ENCODE results near the gene ATF6. TPM values are rescaled to one million over a fixed set of nuclear protein-coding genes. Genes with fewer than 3 reads are reported as not detected.
"Not testable (repeated sequence)": the region's sequence is repeated elsewhere in the genome, so short reads cannot be mapped to it uniquely, and the experiment has no call there.

ATF6 gene
- total RNA-seq, 2 experiments from 2014 or later = 20.8 to 23.0 TPM

GRCh38 chr1:161816201-161816600 lies 50.1 kb downstream of the ATF6 start:
- Mint-ChIP-seq H3K4me3 (no peak overlapping the region), H3K27me3 (no peaks in the 10 kb centered on the region), H3K4me1 (ENCODE audit: low read depth) (no peaks in the 10 kb centered on the region), H3K36me3 (peaks cover 31% of the 10 kb centered on the region), H3K9me3 (no peaks in the 10 kb centered on the region), H3K27ac (no peak overlapping the region)
- DNase-seq = no peak
- CTCF ChIA-PET = interaction anchor here (1.2 kb wide), 1 partner anchor 24 kb away, joined by 3 read pairs; no protein-coding TSS in a partner anchor
- POLR2A ChIA-PET = no interaction called here
- intact Hi-C loops (cut with micrococcal nuclease) = no loop called here

GRCh38 chr1:161817176-161817730 lies 51.1 kb downstream of the ATF6 start:
- Mint-ChIP-seq H3K4me3 (no peak overlapping the region), H3K27ac (no peak overlapping the region), H3K27me3 (no peaks in the 10 kb centered on the region), H3K9me3 (no peaks in the 10 kb centered on the region), H3K36me3 (peaks cover 34% of the 10 kb centered on the region), H3K4me1 (ENCODE audit: low read depth) (no peaks in the 10 kb centered on the region)
- intact Hi-C loops (cut with micrococcal nuclease) = no loop called here
- no peak for DNase-seq
- POLR2A ChIA-PET = no interaction called here
- CTCF ChIA-PET = no interaction called here

- intact Hi-C loops (cut with micrococcal nuclease) = no loop called here
- no peaks in the 10 kb centered on the region for H3K4me1 Mint-ChIP-seq (ENCODE audit: low read depth)
- peaks cover 45% of the 10 kb centered on the region for H3K36me3 Mint-ChIP-seq
- DNase-seq = no peak
- H3K27ac Mint-ChIP-seq = no peak overlapping the region
- no peaks in the 10 kb centered on the region for H3K9me3 Mint-ChIP-seq
- H3K27me3 Mint-ChIP-seq = no peaks in the 10 kb centered on the region
- H3K4me3 Mint-ChIP-seq = no peak overlapping the region
- ChIA-PET POLR2A (no interaction called here), CTCF (no interaction called here)
Observed at GRCh38 chr1:161820914-161821313, 54.8 kb downstream of the ATF6 start.

GRCh38 chr1:161824618-161825017 lies 58.5 kb downstream of the ATF6 start:
- Mint-ChIP-seq H3K27me3 (no peaks in the 10 kb centered on the region), H3K4me1 (ENCODE audit: low read depth) (no peaks in the 10 kb centered on the region), H3K4me3 (no peak overlapping the region), H3K9me3 (peaks cover 4% of the 10 kb centered on the region), H3K36me3 (peaks cover 58% of the 10 kb centered on the region), H3K27ac (no peak overlapping the region)
- intact Hi-C loops (cut with micrococcal nuclease) = no loop called here
- POLR2A ChIA-PET = no interaction called here
- DNase-seq = no peak
- CTCF ChIA-PET = no interaction called here

- DNase-seq = no peak
- no peaks in the 10 kb centered on the region for H3K4me1 Mint-ChIP-seq (ENCODE audit: low read depth)
- peaks cover 4% of the 10 kb centered on the region for H3K9me3 Mint-ChIP-seq
- CTCF ChIA-PET = no interaction called here
- POLR2A ChIA-PET = no interaction called here
- intact Hi-C loops (cut with micrococcal nuclease) = no loop called here
- H3K36me3 Mint-ChIP-seq = peaks cover 51% of the 10 kb centered on the region
- H3K27me3 Mint-ChIP-seq = no peaks in the 10 kb centered on the region
- H3K4me3 Mint-ChIP-seq = no peak overlapping the region
- no peak overlapping the region for H3K27ac Mint-ChIP-seq
Observed at GRCh38 chr1:161825831-161826230, 59.7 kb downstream of the ATF6 start.

- ChIA-PET CTCF (no interaction called here), POLR2A (no interaction called here)
- H3K27ac Mint-ChIP-seq = no peak overlapping the region
- no peaks in the 10 kb centered on the region for H3K27me3 Mint-ChIP-seq
- no peak overlapping the region for H3K4me3 Mint-ChIP-seq
- peaks cover 4% of the 10 kb centered on the region for H3K9me3 Mint-ChIP-seq
- DNase-seq = no peak
- intact Hi-C loops (cut with micrococcal nuclease) = no loop called here
- peaks cover 52% of the 10 kb centered on the region for H3K36me3 Mint-ChIP-seq
- H3K4me1 Mint-ChIP-seq (ENCODE audit: low read depth) = peaks cover under 1% of the 10 kb centered on the region
Observed at GRCh38 chr1:161826478-161826877, 60.4 kb downstream of the ATF6 start.

GRCh38 chr1:161827786-161828185 lies 61.7 kb downstream of the ATF6 start:
- no peak for DNase-seq
- Mint-ChIP-seq H3K9me3 (peaks cover 9% of the 10 kb centered on the region), H3K4me1 (ENCODE audit: low read depth) (peaks cover 1% of the 10 kb centered on the region), H3K27ac (no peak overlapping the region), H3K36me3 (peaks cover 49% of the 10 kb centered on the region), H3K27me3 (no peaks in the 10 kb centered on the region), H3K4me3 (no peak overlapping the region)
- POLR2A ChIA-PET = no interaction called here
- intact Hi-C loops (cut with micrococcal nuclease) = no loop called here
- CTCF ChIA-PET = no interaction called here

- H3K36me3 Mint-ChIP-seq = peaks cover 37% of the 10 kb centered on the region
Observed at GRCh38 chr1:161832299-161832907, 66.3 kb downstream of the ATF6 start.

GRCh38 chr1:161834967-161835550 lies 68.9 kb downstream of the ATF6 start:
- H3K4me1 Mint-ChIP-seq (ENCODE audit: low read depth) = peaks cover 1% of the 10 kb centered on the region
- no peaks in the 10 kb centered on the region for H3K27me3 Mint-ChIP-seq
- H3K27ac Mint-ChIP-seq = no peak overlapping the region
- ChIA-PET CTCF (no interaction called here), POLR2A (no interaction called here)
- DNase-seq = no peak
- H3K9me3 Mint-ChIP-seq = peaks cover 13% of the 10 kb centered on the region
- H3K4me3 Mint-ChIP-seq = no peak overlapping the region
- intact Hi-C loops (cut with micrococcal nuclease) = no loop called here
- peaks cover 34% of the 10 kb centered on the region for H3K36me3 Mint-ChIP-seq

More at GRCh38 chr1:161832299-161832907, 66.3 kb downstream of the ATF6 start:
- H3K27me3 Mint-ChIP-seq; H3K4me1 Mint-ChIP-seq (ENCODE audit: low read depth); H3K27ac Mint-ChIP-seq; H3K4me3 Mint-ChIP-seq; DNase-seq; POLR2A ChIA-PET; intact Hi-C loops (cut with micrococcal nuclease); CTCF ChIA-PET: not testable (repeated sequence)
- H3K9me3 Mint-ChIP-seq = peaks cover 18% of the 10 kb centered on the region

- intact Hi-C loops (cut with micrococcal nuclease) = no loop called here
- Mint-ChIP-seq H3K9me3 (peaks cover 13% of the 10 kb centered on the region), H3K27ac (no peak overlapping the region), H3K4me3 (no peak overlapping the region), H3K36me3 (peaks cover 33% of the 10 kb centered on the region), H3K27me3 (no peaks in the 10 kb centered on the region), H3K4me1 (ENCODE audit: low read depth) (peaks cover 1% of the 10 kb centered on the region)
- ChIA-PET POLR2A (no interaction called here), CTCF (no interaction called here)
- DNase-seq = no peak
Observed at GRCh38 chr1:161836018-161836417, 69.9 kb downstream of the ATF6 start.

GRCh38 chr1:161838362-161838761 lies 72.2 kb downstream of the ATF6 start:
- no peaks in the 10 kb centered on the region for H3K27me3 Mint-ChIP-seq
- no peak overlapping the region for H3K27ac Mint-ChIP-seq
- H3K9me3 Mint-ChIP-seq = peaks cover 5% of the 10 kb centered on the region
- CTCF ChIA-PET = no interaction called here
- intact Hi-C loops (cut with micrococcal nuclease) = no loop called here
- no peaks in the 10 kb centered on the region for H3K4me1 Mint-ChIP-seq (ENCODE audit: low read depth)
- peaks cover 35% of the 10 kb centered on the region for H3K36me3 Mint-ChIP-seq
- no peak overlapping the region for H3K4me3 Mint-ChIP-seq
- POLR2A ChIA-PET = no interaction called here
- no peak for DNase-seq

- Mint-ChIP-seq H3K4me3 (no peak overlapping the region), H3K36me3 (peaks cover 33% of the 10 kb centered on the region), H3K27ac (no peak overlapping the region), H3K4me1 (ENCODE audit: low read depth) (peaks cover under 1% of the 10 kb centered on the region), H3K9me3 (no peaks in the 10 kb centered on the region), H3K27me3 (no peaks in the 10 kb centered on the region)
- ChIA-PET CTCF (no interaction called here), POLR2A (no interaction called here)
- intact Hi-C loops (cut with micrococcal nuclease) = no loop called here
- no peak for DNase-seq
Observed at GRCh38 chr1:161838885-161839284, 72.8 kb downstream of the ATF6 start.

GRCh38 chr1:161839591-161839990 lies 73.5 kb downstream of the ATF6 start:
- intact Hi-C loops (cut with micrococcal nuclease) = no loop called here
- DNase-seq = no peak
- Mint-ChIP-seq H3K4me1 (ENCODE audit: low read depth) (peaks cover 5% of the 10 kb centered on the region), H3K9me3 (no peaks in the 10 kb centered on the region), H3K27ac (no peak overlapping the region), H3K36me3 (peaks cover 38% of the 10 kb centered on the region), H3K4me3 (no peak overlapping the region), H3K27me3 (no peaks in the 10 kb centered on the region)
- ChIA-PET CTCF (no interaction called here), POLR2A (no interaction called here)

Data from activated CD4-positive, alpha-beta memory T cell treated with anti-CD3 and anti-CD28 coated beads for 36 hours (primary cell).